ENCODE data around the gene GH1. TPM values are rescaled to one million over a fixed set of nuclear protein-coding genes. Genes with fewer than 3 reads are reported as not detected.
"Not testable (repeated sequence)": the region's sequence is repeated elsewhere in the genome, so short reads cannot be mapped to it uniquely, and the experiment has no call there.

GH1 gene
- total RNA-seq, 2 experiments from 2014 or later: 0.43 TPM; not detected in 1

- H3K36me3 Mint-ChIP-seq; DNase-seq; H3K27me3 Mint-ChIP-seq; intact Hi-C loops (cut with micrococcal nuclease); POLR2A ChIA-PET; H3K4me3 Mint-ChIP-seq; H3K9me3 Mint-ChIP-seq; H3K4me1 Mint-ChIP-seq (ENCODE audit: low read depth); H3K27ac Mint-ChIP-seq: not testable (repeated sequence)
- CTCF ChIA-PET: interaction anchor here (0.6 to 5.2 kb wide), 12 partner anchors 9 to 1864 kb away, joined by 3 to 21 read pairs (median 7); partner anchors contain the start of gene CSHL1
Observed at GRCh38 chr17:63889026-63889848, 29.4 kb downstream of the GH1 start.

- intact Hi-C loops (cut with micrococcal nuclease); H3K36me3 Mint-ChIP-seq: not testable (repeated sequence)
- CTCF ChIA-PET: interaction anchor here (0.6 kb wide), 1 partner anchor 12 kb away, joined by 4 read pairs; no protein-coding TSS in a partner anchor
Observed at GRCh38 chr17:63885119-63885518, 33.5 kb downstream of the GH1 start.

GRCh38 chr17:63882626-63883126 is 36.0 kb downstream of the GH1 start:
- ChIA-PET POLR2A (interaction anchor here (0.6 kb wide), 1 partner anchor 112 kb away, joined by 3 read pairs; no protein-coding TSS in a partner anchor), CTCF (interaction anchor here (0.8 to 2.1 kb wide), 6 partner anchors 24 to 408 kb away, joined by 3 to 6 read pairs (median 4); partner anchors contain the start of gene CSHL1)
- H3K27me3 Mint-ChIP-seq; H3K4me3 Mint-ChIP-seq; intact Hi-C loops (cut with micrococcal nuclease); H3K4me1 Mint-ChIP-seq (ENCODE audit: low read depth); H3K9me3 Mint-ChIP-seq; H3K36me3 Mint-ChIP-seq; DNase-seq; H3K27ac Mint-ChIP-seq: not testable (repeated sequence)

More at GRCh38 chr17:63885119-63885518, 33.5 kb downstream of the GH1 start:
- H3K9me3 Mint-ChIP-seq; H3K4me1 Mint-ChIP-seq (ENCODE audit: low read depth); POLR2A ChIA-PET; H3K4me3 Mint-ChIP-seq; DNase-seq; H3K27me3 Mint-ChIP-seq; H3K27ac Mint-ChIP-seq: not testable (repeated sequence)

GRCh38 chr17:63881935-63882601 is 36.6 kb downstream of the GH1 start, which contains the start of gene GH2:
Gene GH2 (minus strand): TSS chr17:63881944. CDS start chr17:63881801, 143 bp downstream.
- Mint-ChIP-seq H3K27ac (peak within 1 kb of the TSS; percentile 8), H3K4me3 (no peak within 1 kb of the TSS)

GRCh38 chr17:63881337-63881736 is 37.3 kb downstream of the GH1 start:
- H3K4me1 Mint-ChIP-seq (ENCODE audit: low read depth); H3K27me3 Mint-ChIP-seq; H3K9me3 Mint-ChIP-seq; intact Hi-C loops (cut with micrococcal nuclease); H3K4me3 Mint-ChIP-seq; H3K36me3 Mint-ChIP-seq; DNase-seq; POLR2A ChIA-PET: not testable (repeated sequence)
- H3K27ac Mint-ChIP-seq: peak overlapping the region; percentile 8
- CTCF ChIA-PET: interaction anchor here (0.6 to 2.1 kb wide), 5 partner anchors 21 to 303 kb away, joined by 3 to 6 read pairs (median 4); no protein-coding TSS in a partner anchor

More at GRCh38 chr17:63881935-63882601, 36.6 kb downstream of the GH1 start, which contains the start of gene GH2:
- no peaks in the 10 kb centered on the region for H3K4me1 Mint-ChIP-seq (ENCODE audit: low read depth)
- no peaks in the 10 kb centered on the region for H3K36me3 Mint-ChIP-seq
- H3K27me3 Mint-ChIP-seq: no peaks in the 10 kb centered on the region
- ChIA-PET CTCF (interaction anchor here (0.6 to 2.1 kb wide), 10 partner anchors 21 to 409 kb away, joined by 3 to 6 read pairs (median 4); partner anchors contain the start of gene CSHL1), POLR2A (no interaction called here)
- no peaks in the 10 kb centered on the region for H3K9me3 Mint-ChIP-seq
- intact Hi-C loops (cut with micrococcal nuclease): no loop called here
- peak; percentile 75 for DNase-seq

- Mint-ChIP-seq H3K27ac (no peak overlapping the region), H3K27me3 (no peaks in the 10 kb centered on the region), H3K9me3 (no peaks in the 10 kb centered on the region), H3K4me1 (ENCODE audit: low read depth) (no peaks in the 10 kb centered on the region), H3K36me3 (no peaks in the 10 kb centered on the region), H3K4me3 (no peak overlapping the region)
- DNase-seq: no peak
- ChIA-PET CTCF (interaction anchor here (2.1 kb wide), 1 partner anchor 253 kb away, joined by 6 read pairs; no protein-coding TSS in a partner anchor), POLR2A (no interaction called here)
- intact Hi-C loops (cut with micrococcal nuclease): no loop called here
Observed at GRCh38 chr17:63880706-63881105, 37.9 kb downstream of the GH1 start.

GRCh38 chr17:63878413-63878812 is 40.2 kb downstream of the GH1 start:
- intact Hi-C loops (cut with micrococcal nuclease); H3K27ac Mint-ChIP-seq; DNase-seq; H3K9me3 Mint-ChIP-seq; H3K4me3 Mint-ChIP-seq; H3K27me3 Mint-ChIP-seq; H3K4me1 Mint-ChIP-seq (ENCODE audit: low read depth); H3K36me3 Mint-ChIP-seq; POLR2A ChIA-PET: not testable (repeated sequence)
- CTCF ChIA-PET: interaction anchor here (0.7 to 1.2 kb wide), 2 partner anchors 138 to 413 kb away, joined by 4 to 6 read pairs; no protein-coding TSS in a partner anchor

- POLR2A ChIA-PET; H3K4me1 Mint-ChIP-seq (ENCODE audit: low read depth); H3K9me3 Mint-ChIP-seq; H3K36me3 Mint-ChIP-seq; H3K4me3 Mint-ChIP-seq; DNase-seq; intact Hi-C loops (cut with micrococcal nuclease); H3K27me3 Mint-ChIP-seq; H3K27ac Mint-ChIP-seq: not testable (repeated sequence)
- CTCF ChIA-PET: interaction anchor here (0.9 kb wide), 1 partner anchor 9 kb away, joined by 3 read pairs; no protein-coding TSS in a partner anchor
Observed at GRCh38 chr17:63874693-63875092, 43.9 kb downstream of the GH1 start.

- CTCF ChIA-PET: interaction anchor here (0.9 kb wide), 1 partner anchor 8 kb away, joined by 3 read pairs; no protein-coding TSS in a partner anchor
- H3K9me3 Mint-ChIP-seq; H3K27ac Mint-ChIP-seq; H3K4me3 Mint-ChIP-seq; H3K27me3 Mint-ChIP-seq; DNase-seq; intact Hi-C loops (cut with micrococcal nuclease); H3K36me3 Mint-ChIP-seq; POLR2A ChIA-PET; H3K4me1 Mint-ChIP-seq (ENCODE audit: low read depth): not testable (repeated sequence)
Observed at GRCh38 chr17:63874061-63874626, 44.5 kb downstream of the GH1 start.

GRCh38 chr17:63873577-63873976 is 45.1 kb downstream of the GH1 start, which contains the start of gene CSH2:
Gene CSH2 (minus strand): TSS chr17:63873677. CDS start chr17:63873614, 63 bp downstream.
- POLR2A ChIA-PET; intact Hi-C loops (cut with micrococcal nuclease); H3K4me1 Mint-ChIP-seq (ENCODE audit: low read depth); H3K9me3 Mint-ChIP-seq; H3K36me3 Mint-ChIP-seq; H3K27me3 Mint-ChIP-seq; H3K27ac Mint-ChIP-seq; CTCF ChIA-PET; DNase-seq; H3K4me3 Mint-ChIP-seq: not testable (repeated sequence)

GRCh38 chr17:63871646-63872365 is 46.8 kb downstream of the GH1 start:
- H3K27me3 Mint-ChIP-seq; H3K9me3 Mint-ChIP-seq; H3K4me1 Mint-ChIP-seq (ENCODE audit: low read depth); H3K4me3 Mint-ChIP-seq; H3K36me3 Mint-ChIP-seq; CTCF ChIA-PET; POLR2A ChIA-PET; H3K27ac Mint-ChIP-seq; DNase-seq; intact Hi-C loops (cut with micrococcal nuclease): not testable (repeated sequence)
